GM12875 (cell line): ENCODE results near the gene RAB5B.

Experiments
- H3K4me3 ChIP-seq: one replicate; pipeline ENCODE4 v1.5.1; 2011; ENCODE audit warnings: low read depth, low read length, control low read depth
- CTCF ChIP-seq: IDR thresholded peaks from 2 replicates; pipeline ENCODE4 v1.5.1; 2011; ENCODE audit warnings: low read depth, mild to moderate bottlenecking, control low read depth, inconsistent platforms, low read length, moderate library complexity, borderline replicate concordance; ENCODE audit not compliant: insufficient read depth

Gene RAB5B

DNA sequence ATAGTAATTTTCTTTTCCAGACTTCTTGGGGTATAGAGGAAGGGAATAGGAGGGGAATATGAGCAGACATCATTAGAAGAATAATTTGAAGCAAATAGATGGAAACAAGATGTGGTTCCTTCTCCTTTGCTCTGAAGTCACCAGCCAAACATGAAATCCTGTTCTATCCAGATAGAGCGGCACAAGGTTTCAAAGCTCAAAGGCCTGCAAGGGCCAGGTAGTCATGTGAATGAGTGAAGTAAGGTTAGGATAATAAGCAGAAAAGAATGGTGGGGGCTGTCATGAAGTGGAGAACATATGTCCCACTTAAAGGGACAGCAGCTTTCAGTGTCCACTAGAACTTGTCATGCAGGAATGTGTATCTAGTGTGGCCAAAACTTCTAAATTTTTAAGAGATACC is 44.5 kb downstream of the RAB5B start:
- no peak overlapping the region for H3K4me3 ChIP-seq
- TF ChIP-seq CTCF, result no peak

GRCh38 chr12:56020423-56021184 is 46.7 kb downstream of the RAB5B start, which contains the start of gene IKZF4:
Gene IKZF4 (plus strand): TSS chr12:56021043. CDS start chr12:56021494, 451 bp downstream.
- no peak for TF ChIP-seq CTCF
- no peak within 1 kb of the TSS for H3K4me3 ChIP-seq

DNA sequence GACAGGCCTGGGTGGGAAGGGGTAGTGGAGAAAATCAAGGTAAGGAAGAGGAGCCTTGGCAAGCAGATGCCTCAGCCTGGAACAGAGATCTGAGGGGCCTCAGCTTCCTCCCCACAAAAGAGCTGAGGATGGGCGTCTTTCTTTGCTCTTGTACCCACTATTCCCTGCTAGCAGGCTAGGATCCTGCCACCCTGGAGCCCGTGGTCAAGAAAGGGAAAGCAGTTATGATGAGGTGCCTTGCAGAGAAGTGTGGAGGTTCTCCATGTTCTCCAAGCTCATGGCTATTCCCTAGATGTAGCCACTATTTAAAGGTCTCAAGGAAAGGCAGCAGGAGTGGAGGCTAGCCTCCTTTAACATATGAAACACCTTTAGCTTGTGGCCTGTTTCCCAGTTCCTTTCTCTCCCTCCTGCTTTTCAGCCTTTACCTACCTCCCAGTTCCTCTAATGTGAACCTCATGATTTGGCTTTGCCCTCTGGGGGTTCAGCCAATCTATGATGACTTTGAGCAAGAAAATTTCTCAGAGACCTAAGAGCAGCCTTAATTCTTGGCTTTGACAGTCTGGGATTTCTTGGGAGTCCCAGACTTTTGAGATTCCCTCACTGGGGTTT is 48.1 kb downstream of the RAB5B start:
- H3K4me3 ChIP-seq, result no peak overlapping the region
- TF ChIP-seq CTCF, result no peak

DNA sequence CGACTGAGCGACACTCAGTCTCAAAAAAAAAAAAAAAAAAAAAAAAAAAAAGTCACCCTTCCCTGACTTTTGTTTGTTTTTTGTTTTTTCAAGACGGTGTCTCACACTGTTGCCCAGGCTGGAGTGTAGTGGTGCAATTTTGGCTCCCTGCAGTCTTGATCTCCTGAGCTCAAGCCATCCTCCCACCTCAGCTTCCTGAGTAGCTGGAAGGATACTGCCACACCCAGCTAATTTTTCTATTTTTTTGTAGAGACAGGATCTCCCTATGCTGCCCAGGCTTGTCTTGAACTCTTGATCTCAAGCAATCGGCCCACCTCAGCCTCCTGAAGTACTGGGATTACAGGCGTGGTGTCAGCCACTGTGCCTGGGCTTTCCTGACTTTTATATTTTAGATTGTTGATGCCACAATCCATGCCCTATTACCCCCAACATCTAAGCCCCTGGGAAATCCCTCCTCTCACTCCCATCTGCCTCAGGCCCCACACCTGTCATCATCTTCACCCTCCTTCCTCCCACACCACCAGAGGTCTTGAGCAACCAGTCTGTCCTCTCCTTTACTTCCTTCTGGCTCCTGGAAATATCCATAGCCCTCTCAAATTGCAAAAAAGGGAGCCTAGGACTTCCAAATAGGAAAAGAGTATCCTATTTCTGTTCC is 54.8 kb downstream of the RAB5B start:
- TF ChIP-seq CTCF, result no peak
- H3K4me3 ChIP-seq, result no peak overlapping the region

- H3K4me3 ChIP-seq, result no peak overlapping the region
- TF ChIP-seq CTCF, result no peak
Observed at GRCh38 chr12:56029166-56029519, 55.3 kb downstream of the RAB5B start.

DNA sequence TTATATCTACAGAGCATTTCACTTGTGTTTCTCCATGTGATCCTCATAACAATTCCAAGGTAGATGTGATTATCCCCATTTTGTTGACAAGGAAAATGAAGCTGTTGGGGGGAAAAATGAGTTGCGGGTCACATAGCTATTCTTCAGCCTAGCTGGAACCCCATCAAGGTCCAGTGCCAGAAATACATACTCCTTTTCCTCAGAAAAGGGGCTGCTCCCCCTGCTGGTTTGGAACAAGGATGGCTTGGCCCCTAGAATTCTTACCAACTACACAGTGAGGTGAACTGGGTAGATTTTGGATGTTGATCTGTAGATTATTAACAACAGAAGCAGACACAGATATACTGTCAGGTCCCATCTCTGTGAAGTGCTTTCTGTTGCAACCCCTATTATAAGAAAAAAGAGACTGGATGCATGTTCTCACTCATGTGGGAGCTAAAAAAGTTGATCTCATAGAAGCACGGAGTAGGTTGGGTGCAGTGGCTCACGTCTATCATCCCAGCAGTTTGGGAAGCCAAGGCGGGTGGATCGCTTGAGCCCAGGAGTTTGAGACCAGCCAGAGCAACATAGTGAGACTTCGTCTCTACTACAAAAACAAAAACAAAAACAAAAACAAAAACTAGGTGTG is 55.9 kb downstream of the RAB5B start:
- no peak overlapping the region for H3K4me3 ChIP-seq
- peak; percentile 67; the same call in 1 of the 2 replicates for TF ChIP-seq CTCF
